HL-60 (cell line): ENCODE results near the gene SHLD3.
A peak's percentile ranks its signal among the peaks of the same experiment; 100 is the strongest.
"Not testable (repeated sequence)": the region's sequence is repeated elsewhere in the genome, so short reads cannot be mapped to it uniquely, and the experiment has no call there.

ENCODE experiments used
- DNase-seq, 2 experiments: peaks; one replicate each; pipeline ENCODE4 v3.0.0-alpha.2; 2010 to 2020; ENCODE audit warnings: low read depth in 1 of 2, low spot score in 1 of 2
- H3K27ac ChIP-seq: fragments of 250-450 bp; sonication (Bioruptor Pico); replicated peaks from 2 replicates; pipeline ENCODE4 v1.5.1; 2020; ENCODE audit warnings: mild to moderate bottlenecking, moderate library complexity
- H3K27me3 ChIP-seq: fragments of 250-450 bp; sonication (Bioruptor Pico); 2 replicates; pipeline ENCODE4 v1.5.1; 2021; ENCODE audit warnings: mild to moderate bottlenecking, moderate library complexity; ENCODE audit not compliant: insufficient read depth, poor library complexity, severe bottlenecking
- H3K4me3 ChIP-seq: replicated peaks from 2 replicates; pipeline ENCODE4 v1.5.1; 2011; ENCODE audit warnings: mild to moderate bottlenecking, control low read depth, low read length; ENCODE audit not compliant: insufficient read depth
- GABPA ChIP-seq: IDR thresholded peaks from 2 replicates; pipeline ENCODE4 v1.6.1; 2012; ENCODE audit warnings: low read depth
- POLR2AphosphoS5 ChIP-seq: IDR thresholded peaks from 2 replicates; pipeline ENCODE4 v1.6.1; 2012; ENCODE audit warnings: low read depth
- SPI1 ChIP-seq: IDR thresholded peaks from 2 replicates; pipeline ENCODE4 v1.6.1; 2012; ENCODE audit warnings: low read depth, mild to moderate bottlenecking, borderline replicate concordance
- long read RNA-seq: library from polyadenylated mRNA; unstranded; transcript quantifications from one replicate; pipeline ENCODE4 v2.0.0, GENCODE V29; 2020
- TF ChIP-seq, protein P1 (sequence below): IDR thresholded peaks from one replicate; pipeline ENCODE4 v1.5.1; 2011; ENCODE audit warnings: low read length, control low read depth, inconsistent platforms; ENCODE audit not compliant: insufficient read depth
- TF ChIP-seq, protein P2 (sequence below): IDR thresholded peaks from 2 replicates; pipeline ENCODE4 v1.6.1; 2012; ENCODE audit warnings: low read depth; ENCODE audit not compliant: insufficient replicate concordance

SHLD3 gene, protein sequence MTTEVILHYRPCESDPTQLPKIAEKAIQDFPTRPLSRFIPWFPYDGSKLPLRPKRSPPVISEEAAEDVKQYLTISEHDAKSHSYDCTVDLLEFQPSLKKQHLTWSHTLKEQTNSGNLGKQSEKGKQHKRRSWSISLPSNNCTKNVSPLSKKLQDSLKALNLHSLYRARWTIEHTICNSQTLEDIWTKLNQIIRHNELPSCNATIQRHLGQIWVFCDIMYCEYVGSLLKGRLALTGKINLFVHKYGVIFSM
- long read RNA-seq, transcript SHLD3-201 (2 exons, 1,766 nt) = major isoform, 6 of 9 reads
- long read RNA-seq, partial matches to known transcripts = 0 of 9 reads
- long read RNA-seq, other reads (novel, unspliced or antisense) = 3 of 9 reads

DNA sequence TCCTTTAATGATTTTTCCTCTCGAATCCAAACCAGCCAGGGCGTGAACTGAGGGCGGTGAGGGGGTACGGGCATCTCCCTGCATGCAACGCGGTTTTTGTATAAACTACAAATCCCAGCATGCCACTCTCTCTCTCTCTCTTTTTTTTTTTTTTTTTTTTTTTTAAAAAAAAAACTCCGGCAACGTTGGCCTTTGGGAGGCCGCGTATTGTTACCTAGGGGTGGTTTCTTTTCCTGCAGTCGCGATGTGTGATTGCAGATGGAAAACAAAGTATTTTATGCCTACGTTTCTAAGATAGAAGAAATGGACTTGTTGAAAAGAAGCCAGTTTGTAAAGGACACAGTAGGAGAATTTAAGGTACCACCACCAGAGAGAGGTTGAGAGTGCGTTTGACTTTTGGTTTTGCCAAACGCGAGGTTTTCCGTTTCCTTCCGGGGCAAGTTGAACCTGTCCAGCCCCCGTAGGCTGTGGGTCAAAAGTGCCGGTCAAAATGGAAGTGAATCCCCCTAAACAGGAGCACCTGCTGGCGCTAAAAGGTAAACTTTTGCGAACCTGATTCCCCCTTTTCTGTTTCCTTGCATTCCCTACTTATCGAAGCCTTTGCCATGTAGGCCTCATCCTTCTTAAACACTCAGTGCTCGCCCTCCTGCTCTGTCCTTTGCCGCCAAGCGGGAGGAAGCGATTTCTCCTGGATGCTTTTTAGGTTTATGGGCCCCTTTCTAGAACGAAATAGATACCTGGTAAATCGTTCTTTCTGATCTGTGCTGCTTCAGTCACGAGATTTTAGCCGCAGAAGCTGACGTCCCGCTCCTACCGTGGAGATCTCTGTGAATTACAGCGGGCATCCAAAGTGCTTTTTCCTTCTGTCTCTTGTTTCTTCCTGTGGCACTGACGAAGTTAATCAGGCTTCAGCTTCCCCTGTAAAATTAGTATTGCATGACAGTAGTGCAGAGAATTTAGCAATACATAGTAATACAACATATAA, at the start of gene SHLD3, which contains the start of gene TRAPPC13:
TSS of gene SHLD3 (plus strand) at position 457 of the 985 bp plus-strand sequence. CDS start 4,561 bp downstream, outside the sequence.
TSS of gene TRAPPC13 (plus strand) at position 457 of the 985 bp plus-strand sequence. CDS start at position 491, 34 bp downstream.
- Histone ChIP-seq H3K27me3 (no peaks in the 10 kb centered on the region), H3K27ac (peak within 1 kb of the TSS; percentile 71), H3K4me3 (peak within 1 kb of the TSS; percentile 91)
- TF ChIP-seq POLR2AphosphoS5 = no peak
- TF ChIP-seq GABPA = peak; percentile 84
- no peak; the same call in 1 of the 2 replicates for TF ChIP-seq SPI1
- DNase-seq = peak; percentile 60 to 76

DNA sequence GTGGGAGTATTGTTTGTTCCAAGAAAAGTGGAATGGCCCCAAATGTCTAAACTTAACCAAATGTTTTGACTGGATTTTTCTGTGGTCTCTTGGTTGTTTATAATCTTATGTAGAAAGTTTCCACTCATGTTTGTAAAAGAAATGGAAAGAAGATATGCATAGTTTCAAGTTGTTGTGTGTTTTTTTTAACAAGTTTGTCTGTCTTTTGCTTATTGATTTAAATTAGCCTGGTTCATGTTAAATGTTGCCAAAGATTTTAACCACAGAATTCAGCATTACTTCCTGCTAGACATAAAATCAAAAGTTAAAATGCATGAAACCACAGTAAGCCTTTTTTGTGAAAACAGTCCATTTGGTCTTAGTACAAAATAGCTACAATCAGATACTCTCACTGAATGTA, 47.7 kb upstream of the SHLD3 start:
- TF ChIP-seq SPI1 = no peak
- no peak for TF ChIP-seq POLR2AphosphoS5
- TF ChIP-seq GABPA = no peak
- TF ChIP-seq, protein P1, sequence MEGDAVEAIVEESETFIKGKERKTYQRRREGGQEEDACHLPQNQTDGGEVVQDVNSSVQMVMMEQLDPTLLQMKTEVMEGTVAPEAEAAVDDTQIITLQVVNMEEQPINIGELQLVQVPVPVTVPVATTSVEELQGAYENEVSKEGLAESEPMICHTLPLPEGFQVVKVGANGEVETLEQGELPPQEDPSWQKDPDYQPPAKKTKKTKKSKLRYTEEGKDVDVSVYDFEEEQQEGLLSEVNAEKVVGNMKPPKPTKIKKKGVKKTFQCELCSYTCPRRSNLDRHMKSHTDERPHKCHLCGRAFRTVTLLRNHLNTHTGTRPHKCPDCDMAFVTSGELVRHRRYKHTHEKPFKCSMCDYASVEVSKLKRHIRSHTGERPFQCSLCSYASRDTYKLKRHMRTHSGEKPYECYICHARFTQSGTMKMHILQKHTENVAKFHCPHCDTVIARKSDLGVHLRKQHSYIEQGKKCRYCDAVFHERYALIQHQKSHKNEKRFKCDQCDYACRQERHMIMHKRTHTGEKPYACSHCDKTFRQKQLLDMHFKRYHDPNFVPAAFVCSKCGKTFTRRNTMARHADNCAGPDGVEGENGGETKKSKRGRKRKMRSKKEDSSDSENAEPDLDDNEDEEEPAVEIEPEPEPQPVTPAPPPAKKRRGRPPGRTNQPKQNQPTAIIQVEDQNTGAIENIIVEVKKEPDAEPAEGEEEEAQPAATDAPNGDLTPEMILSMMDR = no peak
- TF ChIP-seq, protein P2, sequence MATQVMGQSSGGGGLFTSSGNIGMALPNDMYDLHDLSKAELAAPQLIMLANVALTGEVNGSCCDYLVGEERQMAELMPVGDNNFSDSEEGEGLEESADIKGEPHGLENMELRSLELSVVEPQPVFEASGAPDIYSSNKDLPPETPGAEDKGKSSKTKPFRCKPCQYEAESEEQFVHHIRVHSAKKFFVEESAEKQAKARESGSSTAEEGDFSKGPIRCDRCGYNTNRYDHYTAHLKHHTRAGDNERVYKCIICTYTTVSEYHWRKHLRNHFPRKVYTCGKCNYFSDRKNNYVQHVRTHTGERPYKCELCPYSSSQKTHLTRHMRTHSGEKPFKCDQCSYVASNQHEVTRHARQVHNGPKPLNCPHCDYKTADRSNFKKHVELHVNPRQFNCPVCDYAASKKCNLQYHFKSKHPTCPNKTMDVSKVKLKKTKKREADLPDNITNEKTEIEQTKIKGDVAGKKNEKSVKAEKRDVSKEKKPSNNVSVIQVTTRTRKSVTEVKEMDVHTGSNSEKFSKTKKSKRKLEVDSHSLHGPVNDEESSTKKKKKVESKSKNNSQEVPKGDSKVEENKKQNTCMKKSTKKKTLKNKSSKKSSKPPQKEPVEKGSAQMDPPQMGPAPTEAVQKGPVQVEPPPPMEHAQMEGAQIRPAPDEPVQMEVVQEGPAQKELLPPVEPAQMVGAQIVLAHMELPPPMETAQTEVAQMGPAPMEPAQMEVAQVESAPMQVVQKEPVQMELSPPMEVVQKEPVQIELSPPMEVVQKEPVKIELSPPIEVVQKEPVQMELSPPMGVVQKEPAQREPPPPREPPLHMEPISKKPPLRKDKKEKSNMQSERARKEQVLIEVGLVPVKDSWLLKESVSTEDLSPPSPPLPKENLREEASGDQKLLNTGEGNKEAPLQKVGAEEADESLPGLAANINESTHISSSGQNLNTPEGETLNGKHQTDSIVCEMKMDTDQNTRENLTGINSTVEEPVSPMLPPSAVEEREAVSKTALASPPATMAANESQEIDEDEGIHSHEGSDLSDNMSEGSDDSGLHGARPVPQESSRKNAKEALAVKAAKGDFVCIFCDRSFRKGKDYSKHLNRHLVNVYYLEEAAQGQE = no peak
- no peak for DNase-seq
- no peak overlapping the region for H3K27ac ChIP-seq
- no peaks in the 10 kb centered on the region for H3K27me3 ChIP-seq
- H3K4me3 ChIP-seq = no peak overlapping the region

DNA sequence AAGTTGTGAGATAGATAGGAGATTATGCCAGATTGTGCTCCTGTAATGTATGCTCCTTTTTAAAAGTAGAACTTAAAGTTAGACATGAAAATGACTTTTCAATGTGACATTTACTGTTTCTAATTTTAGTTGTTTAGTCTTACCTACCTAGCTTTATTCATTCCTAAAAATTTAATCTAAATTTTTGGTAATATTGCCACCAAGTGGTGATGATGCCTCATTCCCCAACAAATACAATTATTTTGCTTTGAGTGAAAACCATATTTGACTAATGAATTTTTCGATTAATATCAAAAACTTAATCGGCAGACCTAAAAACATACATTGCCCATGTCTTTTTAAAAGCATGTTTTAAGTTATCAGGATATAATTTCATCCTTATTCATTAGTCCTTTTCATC, 36.1 kb upstream of the SHLD3 start:
- Histone ChIP-seq H3K27ac (no peak overlapping the region), H3K27me3 (no peaks in the 10 kb centered on the region), H3K4me3 (no peak overlapping the region)
- TF ChIP-seq, protein P2 = no peak
- TF ChIP-seq SPI1 (no peak), POLR2AphosphoS5 (no peak), GABPA (no peak)
- TF ChIP-seq, protein P1 = no peak
- no peak for DNase-seq

DNA sequence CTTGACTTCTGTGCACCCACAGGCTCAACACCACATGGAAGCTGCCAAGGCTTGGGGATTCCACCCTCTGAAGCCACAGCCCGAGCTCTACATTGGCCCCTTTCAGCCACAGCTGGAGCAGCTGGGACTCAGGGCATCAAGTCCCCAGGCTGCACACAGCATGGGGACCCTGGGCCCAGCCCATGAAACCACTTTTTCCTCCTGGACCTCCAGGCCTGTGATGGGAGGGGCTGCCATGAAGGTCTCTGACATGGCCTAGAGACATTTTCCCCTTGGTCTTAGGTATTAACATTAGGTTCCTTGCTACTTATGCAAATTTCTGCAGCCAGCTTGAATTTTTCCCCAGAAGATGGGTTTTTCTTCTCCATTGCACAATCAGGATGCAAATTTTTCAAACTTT, 23.1 kb upstream of the SHLD3 start:
- H3K27ac ChIP-seq, DNase-seq, H3K27me3 ChIP-seq, H3K4me3 ChIP-seq: not testable (repeated sequence)
